ENCODE results near the gene NCOA3.
"Not testable (repeated sequence)": the region's sequence is repeated elsewhere in the genome, so short reads cannot be mapped to it uniquely, and the experiment has no call there.

Gene NCOA3

DNA sequence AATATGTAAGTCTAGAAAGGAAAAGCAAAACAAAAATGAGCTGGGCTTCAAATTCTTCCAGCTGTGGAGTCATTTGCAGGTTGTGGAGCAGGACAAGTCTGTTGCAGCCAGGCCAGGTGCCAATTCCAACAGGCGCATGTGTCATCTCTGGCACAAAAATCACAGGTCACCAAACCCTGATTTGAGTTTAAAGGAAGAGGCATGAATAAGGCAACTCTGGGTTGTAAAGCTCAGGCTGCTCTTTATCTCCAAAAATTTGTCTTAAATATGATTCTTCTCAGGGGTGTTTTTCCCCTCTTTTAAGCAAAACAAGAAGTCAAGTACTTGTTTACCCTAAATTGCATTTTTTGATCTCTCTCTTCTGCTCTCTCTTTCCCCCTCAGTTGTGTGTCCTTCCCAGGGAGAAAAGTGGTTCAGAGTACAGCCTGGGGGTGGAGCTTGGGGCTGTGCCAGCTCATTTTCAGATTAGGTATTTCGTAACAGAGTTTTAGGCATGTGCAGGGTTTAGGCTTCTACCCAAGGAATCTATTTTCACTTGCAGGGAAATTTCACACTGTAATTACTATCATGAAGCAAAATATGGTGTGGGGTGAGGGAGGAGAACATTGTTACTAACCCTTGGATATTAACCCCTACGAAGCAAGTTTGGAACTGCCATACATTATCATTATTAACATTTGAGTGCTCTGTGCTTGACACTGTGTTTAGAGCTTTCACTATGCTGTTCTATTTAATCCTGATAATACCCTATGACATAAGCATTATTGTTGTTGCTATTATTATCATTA is 8.3 kb upstream of the NCOA3 start:
- H3K79me1 ChIP-seq (replicated peaks; ENCODE audit: low read length, poor library complexity, severe bottlenecking), result no peaks in the 10 kb centered on the region

DNA sequence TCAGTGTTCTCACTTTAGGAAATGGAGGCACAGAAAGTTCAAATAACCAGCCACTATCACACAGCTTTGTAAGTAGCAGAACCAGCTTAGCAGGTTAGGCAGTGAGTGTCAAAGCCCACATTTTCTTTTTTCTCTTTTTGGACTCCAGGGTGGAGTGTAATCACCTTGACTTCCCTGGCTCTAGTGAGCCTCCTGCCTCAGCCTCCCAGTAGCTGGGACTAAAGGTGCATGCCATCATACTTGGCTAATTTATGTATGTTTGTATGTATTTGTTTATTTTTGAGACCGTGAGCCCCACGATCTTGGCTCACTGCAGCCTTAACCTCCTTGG is 7.8 kb upstream of the NCOA3 start:
- WGBS, result 51% methylated on average over 2 of the region's 2 CpGs
- Histone ChIP-seq H3K4me1 (ENCODE audit: control insufficient read depth, insufficient read depth, low read depth, low read length) (peaks cover 2% of the 10 kb centered on the region), H2BK15ac (ENCODE audit: low read depth, poor library complexity, severe bottlenecking) (no peak overlapping the region), H3K36me3 (ENCODE audit: control insufficient read depth in 1 of 2, insufficient read depth in 2 of 2, low read depth in 1 of 2, low read length in 2 of 2) (no peaks in the 10 kb centered on the region), H4K91ac (ENCODE audit: low read length) (no peak overlapping the region), H2BK12ac (ENCODE audit: low read length in 2 of 2) (no peak overlapping the region), H3K4me3 (ENCODE audit: insufficient read depth in 1 of 2, low read depth in 1 of 2, low read length in 2 of 2) (no peak overlapping the region), H2AK5ac (ENCODE audit: low read length, severe bottlenecking) (no peak overlapping the region), H3K79me1 (replicated peaks; ENCODE audit: low read length, poor library complexity, severe bottlenecking) (no peaks in the 10 kb centered on the region), H3K9me3 (ENCODE audit: control insufficient read depth, low read length) (no peaks in the 10 kb centered on the region), H3K4ac (ENCODE audit: low read depth in 1 of 2, low read length in 2 of 2) (no peak overlapping the region), H3K14ac (ENCODE audit: low read length in 2 of 2) (no peak overlapping the region), H3K18ac (ENCODE audit: low read depth in 1 of 2, low read length in 2 of 2) (no peak overlapping the region), H3K27me3 (ENCODE audit: control insufficient read depth in 1 of 2, insufficient read depth in 1 of 2, low read length in 2 of 2) (no peaks in the 10 kb centered on the region), H3K9ac (ENCODE audit: low read length) (peak overlapping the region; percentile 1), H3K23ac (ENCODE audit: low read length in 2 of 2) (no peak overlapping the region), H2AFZ (ENCODE audit: low read depth, low read length) (no peak overlapping the region), H4K8ac (ENCODE audit: low read length) (no peak overlapping the region), H3K4me2 (ENCODE audit: low read length, poor library complexity, severe bottlenecking) (no peak overlapping the region), H2BK120ac (ENCODE audit: low read depth, low read length) (no peak overlapping the region), H3K27ac (ENCODE audit: low read length, poor library complexity, severe bottlenecking) (no peak overlapping the region), H2BK5ac (ENCODE audit: low read depth, low read length, poor library complexity, severe bottlenecking) (no peak overlapping the region)
- no peak for DNase-seq

More for the DNA sequence above, 8.3 kb upstream of the NCOA3 start:
- Histone ChIP-seq H4K8ac (ENCODE audit: low read length) (no peak overlapping the region), H2AFZ (ENCODE audit: low read depth, low read length) (no peak overlapping the region), H4K91ac (ENCODE audit: low read length) (no peak overlapping the region), H3K4me1 (ENCODE audit: control insufficient read depth, insufficient read depth, low read depth, low read length) (peaks cover 2% of the 10 kb centered on the region), H2BK12ac (ENCODE audit: low read length in 2 of 2) (no peak overlapping the region), H3K18ac (ENCODE audit: low read depth in 1 of 2, low read length in 2 of 2) (no peak overlapping the region), H2BK120ac (ENCODE audit: low read depth, low read length) (no peak overlapping the region), H3K27ac (ENCODE audit: low read length, poor library complexity, severe bottlenecking) (no peak overlapping the region), H3K9ac (ENCODE audit: low read length) (peak overlapping the region; percentile 40), H3K4ac (ENCODE audit: low read depth in 1 of 2, low read length in 2 of 2) (no peak overlapping the region), H3K4me3 (ENCODE audit: insufficient read depth in 1 of 2, low read depth in 1 of 2, low read length in 2 of 2) (no peak overlapping the region), H3K14ac (ENCODE audit: low read length in 2 of 2) (no peak overlapping the region), H3K4me2 (ENCODE audit: low read length, poor library complexity, severe bottlenecking) (no peak overlapping the region), H2BK15ac (ENCODE audit: low read depth, poor library complexity, severe bottlenecking) (no peak overlapping the region), H3K27me3 (ENCODE audit: control insufficient read depth in 1 of 2, insufficient read depth in 1 of 2, low read length in 2 of 2) (no peaks in the 10 kb centered on the region), H3K9me3 (ENCODE audit: control insufficient read depth, low read length) (no peaks in the 10 kb centered on the region), H3K23ac (ENCODE audit: low read length in 2 of 2) (no peak overlapping the region), H2BK5ac (ENCODE audit: low read depth, low read length, poor library complexity, severe bottlenecking) (no peak overlapping the region), H2AK5ac (ENCODE audit: low read length, severe bottlenecking) (no peak overlapping the region), H3K36me3 (ENCODE audit: control insufficient read depth in 1 of 2, insufficient read depth in 2 of 2, low read depth in 1 of 2, low read length in 2 of 2) (no peaks in the 10 kb centered on the region)
- whole genome bisulfite sequencing, result 73% methylated on average over 1 of the region's 3 CpGs
- peak; percentile 75 for DNase-seq

DNA sequence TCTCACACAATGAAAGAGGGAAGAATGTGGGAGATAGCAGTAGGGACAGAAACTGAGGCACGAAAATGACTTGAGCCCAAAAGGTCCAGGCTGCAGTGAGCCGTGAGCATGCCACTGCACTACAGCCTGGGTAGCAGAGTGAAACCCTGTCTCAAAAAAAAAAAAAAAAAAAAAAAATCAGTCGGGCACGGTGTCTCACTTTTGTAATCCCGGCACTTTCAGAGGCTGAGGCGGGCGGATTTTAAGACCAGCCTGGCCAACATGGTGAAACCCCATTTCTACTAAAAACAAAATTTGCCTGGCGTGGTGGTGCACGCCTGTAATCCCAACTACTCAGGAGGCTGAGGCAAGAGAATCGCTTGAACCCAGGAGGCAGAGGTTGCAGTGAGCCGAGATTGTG is 7.1 kb upstream of the NCOA3 start:
- not testable (repeated sequence) for H3K14ac ChIP-seq (ENCODE audit: low read length in 2 of 2); H3K4me2 ChIP-seq (ENCODE audit: low read length, poor library complexity, severe bottlenecking); H3K79me1 ChIP-seq (replicated peaks; ENCODE audit: low read length, poor library complexity, severe bottlenecking); H3K4ac ChIP-seq (ENCODE audit: low read depth in 1 of 2, low read length in 2 of 2); DNase-seq; H2BK15ac ChIP-seq (ENCODE audit: low read depth, poor library complexity, severe bottlenecking); H3K4me1 ChIP-seq (ENCODE audit: control insufficient read depth, insufficient read depth, low read depth, low read length); H3K9me3 ChIP-seq (ENCODE audit: control insufficient read depth, low read length); H4K91ac ChIP-seq (ENCODE audit: low read length); H3K27me3 ChIP-seq (ENCODE audit: control insufficient read depth in 1 of 2, insufficient read depth in 1 of 2, low read length in 2 of 2); H2BK5ac ChIP-seq (ENCODE audit: low read depth, low read length, poor library complexity, severe bottlenecking); H3K23ac ChIP-seq (ENCODE audit: low read length in 2 of 2); H3K9ac ChIP-seq (ENCODE audit: low read length); H3K4me3 ChIP-seq (ENCODE audit: insufficient read depth in 1 of 2, low read depth in 1 of 2, low read length in 2 of 2); H3K18ac ChIP-seq (ENCODE audit: low read depth in 1 of 2, low read length in 2 of 2); H3K27ac ChIP-seq (ENCODE audit: low read length, poor library complexity, severe bottlenecking); H2AK5ac ChIP-seq (ENCODE audit: low read length, severe bottlenecking); H2AFZ ChIP-seq (ENCODE audit: low read depth, low read length); H3K36me3 ChIP-seq (ENCODE audit: control insufficient read depth in 1 of 2, insufficient read depth in 2 of 2, low read depth in 1 of 2, low read length in 2 of 2); H2BK120ac ChIP-seq (ENCODE audit: low read depth, low read length); H4K8ac ChIP-seq (ENCODE audit: low read length)
- WGBS, result 97% methylated on average over 11 of the region's 11 CpGs
- H2BK12ac ChIP-seq (ENCODE audit: low read length in 2 of 2), result peak overlapping the region in 1 of 2 experiments; percentile 34

DNA sequence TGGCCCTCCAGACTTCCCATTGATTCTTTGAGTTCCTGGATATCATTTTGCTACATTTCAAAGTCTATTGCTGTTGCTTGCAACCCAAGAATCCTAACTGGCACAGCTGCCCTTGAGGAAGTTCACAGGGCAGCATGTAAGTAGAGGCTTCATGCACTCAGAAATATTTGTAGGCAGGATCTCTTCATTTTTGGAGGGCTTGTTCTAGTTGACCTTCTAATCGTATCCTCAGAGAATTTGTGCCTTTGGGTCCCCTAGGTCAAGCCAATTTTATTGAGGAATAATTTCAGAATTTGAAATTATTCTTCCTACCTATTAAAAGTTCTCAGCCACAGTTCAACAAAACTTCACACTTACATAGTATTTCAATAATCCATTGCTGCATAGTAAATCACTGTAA is 5.6 kb upstream of the NCOA3 start:
- Histone ChIP-seq H3K4ac (ENCODE audit: low read depth in 1 of 2, low read length in 2 of 2) (no peak overlapping the region), H3K27ac (ENCODE audit: low read length, poor library complexity, severe bottlenecking) (no peak overlapping the region), H4K91ac (ENCODE audit: low read length) (no peak overlapping the region), H2BK15ac (ENCODE audit: low read depth, poor library complexity, severe bottlenecking) (no peak overlapping the region), H3K14ac (ENCODE audit: low read length in 2 of 2) (no peak overlapping the region), H3K9me3 (ENCODE audit: control insufficient read depth, low read length) (no peaks in the 10 kb centered on the region), H3K23ac (ENCODE audit: low read length in 2 of 2) (no peak overlapping the region), H3K4me2 (ENCODE audit: low read length, poor library complexity, severe bottlenecking) (no peak overlapping the region), H3K79me1 (replicated peaks; ENCODE audit: low read length, poor library complexity, severe bottlenecking) (peaks cover 1% of the 10 kb centered on the region), H2BK5ac (ENCODE audit: low read depth, low read length, poor library complexity, severe bottlenecking) (no peak overlapping the region), H2AFZ (ENCODE audit: low read depth, low read length) (no peak overlapping the region), H3K18ac (ENCODE audit: low read depth in 1 of 2, low read length in 2 of 2) (no peak overlapping the region), H3K27me3 (ENCODE audit: control insufficient read depth in 1 of 2, insufficient read depth in 1 of 2, low read length in 2 of 2) (no peaks in the 10 kb centered on the region), H3K9ac (ENCODE audit: low read length) (no peak overlapping the region), H3K4me3 (ENCODE audit: insufficient read depth in 1 of 2, low read depth in 1 of 2, low read length in 2 of 2) (no peak overlapping the region), H2BK12ac (ENCODE audit: low read length in 2 of 2) (no peak overlapping the region), H2AK5ac (ENCODE audit: low read length, severe bottlenecking) (no peak overlapping the region), H3K36me3 (ENCODE audit: control insufficient read depth in 1 of 2, insufficient read depth in 2 of 2, low read depth in 1 of 2, low read length in 2 of 2) (no peaks in the 10 kb centered on the region), H4K8ac (ENCODE audit: low read length) (no peak overlapping the region), H2BK120ac (ENCODE audit: low read depth, low read length) (no peak overlapping the region), H3K4me1 (ENCODE audit: control insufficient read depth, insufficient read depth, low read depth, low read length) (peaks cover 2% of the 10 kb centered on the region)
- DNase-seq, result no peak
- WGBS, result no CpG with 5 or more reads among the region's 1 CpG

Data from mesenchymal stem cell (in vitro differentiated cells and primary cell).